BE2C (cell line): ENCODE measurements around the gene REM2.

ENCODE experiments used
- DNase-seq: peaks from one replicate; pipeline ENCODE4 v3.0.0-alpha.2; 2020
- H3K27me3 ChIP-seq: fragments of 250-450 bp; sonication (Bioruptor Pico); 2 replicates; pipeline ENCODE4 v1.5.1; 2020; ENCODE audit warnings: mild to moderate bottlenecking
- H3K36me3 ChIP-seq: fragments of 250-450 bp; sonication (Bioruptor Pico); 2 replicates; pipeline ENCODE4 v1.5.1; 2020; ENCODE audit warnings: mild to moderate bottlenecking
- H3K4me1 ChIP-seq: fragments of 250-450 bp; sonication (Bioruptor Pico); 2 replicates; pipeline ENCODE4 v1.5.1; 2020
- H3K4me3 ChIP-seq: 2 replicates; pipeline ENCODE4 v1.5.1; 2011; ENCODE audit warnings: low read depth, low read length
- H3K9me3 ChIP-seq: fragments of 250-450 bp; sonication (Bioruptor Pico); 2 replicates; pipeline ENCODE4 v1.5.1; 2020
- TF ChIP-seq, protein P1 (sequence below): IDR thresholded peaks from 2 replicates; pipeline ENCODE4 v1.5.1; 2012; ENCODE audit warnings: mild to moderate bottlenecking, low read depth, low read length

REM2 gene

GRCh38 chr14:22893706-22894105, 10.7 kb downstream of the REM2 start:
- no peak for DNase-seq
- TF ChIP-seq, protein P1, sequence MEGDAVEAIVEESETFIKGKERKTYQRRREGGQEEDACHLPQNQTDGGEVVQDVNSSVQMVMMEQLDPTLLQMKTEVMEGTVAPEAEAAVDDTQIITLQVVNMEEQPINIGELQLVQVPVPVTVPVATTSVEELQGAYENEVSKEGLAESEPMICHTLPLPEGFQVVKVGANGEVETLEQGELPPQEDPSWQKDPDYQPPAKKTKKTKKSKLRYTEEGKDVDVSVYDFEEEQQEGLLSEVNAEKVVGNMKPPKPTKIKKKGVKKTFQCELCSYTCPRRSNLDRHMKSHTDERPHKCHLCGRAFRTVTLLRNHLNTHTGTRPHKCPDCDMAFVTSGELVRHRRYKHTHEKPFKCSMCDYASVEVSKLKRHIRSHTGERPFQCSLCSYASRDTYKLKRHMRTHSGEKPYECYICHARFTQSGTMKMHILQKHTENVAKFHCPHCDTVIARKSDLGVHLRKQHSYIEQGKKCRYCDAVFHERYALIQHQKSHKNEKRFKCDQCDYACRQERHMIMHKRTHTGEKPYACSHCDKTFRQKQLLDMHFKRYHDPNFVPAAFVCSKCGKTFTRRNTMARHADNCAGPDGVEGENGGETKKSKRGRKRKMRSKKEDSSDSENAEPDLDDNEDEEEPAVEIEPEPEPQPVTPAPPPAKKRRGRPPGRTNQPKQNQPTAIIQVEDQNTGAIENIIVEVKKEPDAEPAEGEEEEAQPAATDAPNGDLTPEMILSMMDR: no peak
- H3K36me3 ChIP-seq: no peaks in the 10 kb centered on the region
- H3K4me3 ChIP-seq: no peak overlapping the region
- no peaks in the 10 kb centered on the region for H3K4me1 ChIP-seq
- no peaks in the 10 kb centered on the region for H3K9me3 ChIP-seq
- H3K27me3 ChIP-seq: no peaks in the 10 kb centered on the region

- Histone ChIP-seq H3K27me3 (no peaks in the 10 kb centered on the region), H3K9me3 (no peaks in the 10 kb centered on the region), H3K36me3 (peaks cover 4% of the 10 kb centered on the region; the same call in 1 of the 2 replicates), H3K4me3 (no peak overlapping the region), H3K4me1 (no peaks in the 10 kb centered on the region)
- TF ChIP-seq, protein P1: no peak
- no peak for DNase-seq
These were observed 12.4 kb downstream of the REM2 start for GRCh38 chr14:22895402-22895801.

DNA sequence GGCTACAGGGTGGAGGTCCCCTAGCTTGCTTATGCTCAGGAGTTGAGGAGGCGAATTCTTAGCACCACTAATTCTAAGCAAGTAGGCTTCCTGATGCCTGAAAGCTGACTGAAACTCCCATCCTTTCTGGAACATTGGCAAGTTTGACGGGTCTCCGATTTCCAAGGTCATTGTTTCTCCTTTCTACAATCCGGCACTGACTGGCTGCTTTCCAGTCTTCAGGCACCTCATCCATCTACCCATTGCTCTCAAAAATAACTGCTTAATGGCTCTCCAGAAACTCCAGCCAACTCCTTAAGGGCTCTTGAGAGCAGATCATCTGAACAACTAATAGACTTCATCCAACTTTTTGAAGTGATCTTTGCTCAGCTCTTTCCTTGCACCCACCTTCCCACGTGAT, 13.3 kb downstream of the REM2 start:
- Histone ChIP-seq H3K4me1 (no peaks in the 10 kb centered on the region), H3K36me3 (peaks cover 11% of the 10 kb centered on the region), H3K4me3 (no peak overlapping the region), H3K9me3 (no peaks in the 10 kb centered on the region), H3K27me3 (no peaks in the 10 kb centered on the region)
- TF ChIP-seq, protein P1: no peak
- no peak for DNase-seq

DNA sequence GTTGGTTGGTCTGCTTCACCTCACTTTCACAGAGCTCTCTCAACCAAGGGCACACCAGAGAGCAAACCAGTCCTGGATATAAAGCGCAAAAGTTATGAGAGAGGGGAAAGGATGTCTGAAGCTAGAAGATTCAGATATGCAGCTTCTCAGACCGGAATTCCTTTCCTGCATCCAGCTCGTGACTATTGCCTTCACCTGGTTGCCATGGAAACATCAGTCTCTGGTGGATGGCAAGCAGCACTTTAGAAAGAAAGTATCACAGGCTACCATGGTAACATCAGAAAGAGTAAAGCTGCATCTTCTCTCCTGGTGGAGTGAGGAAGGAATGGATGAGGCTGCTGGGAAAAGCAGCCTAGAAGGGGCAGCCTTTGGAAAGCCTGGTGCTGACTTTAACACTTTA, 13.7 kb downstream of the REM2 start:
- DNase-seq: no peak
- Histone ChIP-seq H3K36me3 (peaks cover 15% of the 10 kb centered on the region), H3K27me3 (no peaks in the 10 kb centered on the region), H3K4me3 (no peak overlapping the region), H3K4me1 (no peaks in the 10 kb centered on the region), H3K9me3 (no peaks in the 10 kb centered on the region)
- TF ChIP-seq, protein P1: no peak

- Histone ChIP-seq H3K27me3 (no peaks in the 10 kb centered on the region), H3K4me1 (no peaks in the 10 kb centered on the region), H3K36me3 (peaks cover 21% of the 10 kb centered on the region), H3K4me3 (no peak overlapping the region), H3K9me3 (no peaks in the 10 kb centered on the region)
- TF ChIP-seq, protein P1: no peak
- no peak for DNase-seq
These were observed 14.3 kb downstream of the REM2 start for GRCh38 chr14:22897357-22897756.

DNA sequence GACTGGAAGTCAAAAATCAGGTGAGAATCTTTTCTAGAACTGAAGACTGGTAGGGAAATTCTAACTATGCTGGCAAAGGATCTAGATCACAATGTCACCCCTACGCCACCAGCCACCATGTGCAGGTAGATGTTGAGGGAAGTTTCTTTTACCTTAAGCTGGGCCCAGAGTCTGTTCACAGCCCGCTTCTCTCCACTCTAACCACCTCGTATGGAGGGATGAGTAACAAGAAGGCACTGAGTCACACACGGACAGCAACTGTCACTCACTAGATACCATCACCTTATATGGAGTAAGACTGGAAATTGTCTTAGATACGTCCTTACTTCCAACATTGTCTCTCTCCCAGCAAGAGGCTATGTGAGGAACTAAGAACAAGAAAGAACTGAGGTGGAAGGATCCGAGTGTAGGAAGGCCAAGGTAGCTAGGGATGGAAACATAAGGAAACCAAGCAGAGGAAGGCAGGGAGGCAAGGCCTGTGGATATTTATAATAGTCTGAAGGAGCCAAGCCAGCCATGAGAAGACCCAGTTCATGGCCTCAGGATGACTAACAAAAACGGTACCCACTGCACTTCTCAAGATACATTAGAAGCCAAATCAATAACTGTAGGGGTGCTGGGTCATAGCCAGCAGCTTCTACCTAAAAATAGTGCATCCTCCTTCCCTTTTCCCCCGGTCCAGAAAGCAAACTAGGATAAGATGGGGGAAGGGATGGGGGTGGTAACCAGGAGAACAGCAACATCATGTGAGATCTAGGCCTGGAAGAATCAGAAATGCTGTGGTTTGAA, 15.5 kb downstream of the REM2 start:
- Histone ChIP-seq H3K4me3 (no peak overlapping the region), H3K27me3 (no peaks in the 10 kb centered on the region), H3K4me1 (no peaks in the 10 kb centered on the region), H3K36me3 (peaks cover 30% of the 10 kb centered on the region), H3K9me3 (no peaks in the 10 kb centered on the region)
- TF ChIP-seq, protein P1: no peak
- no peak for DNase-seq
